HCT116 (cell line): Measurements from ENCODE around the gene SPTBN4. TPM values are rescaled to one million over a fixed set of nuclear protein-coding genes. Genes with fewer than 3 reads are reported as not detected.

ENCODE experiments used
- ATAC-seq: fragments of 200-7000 bp; cut with Tn5 transposase; 2 replicates; pipeline ENCODE4 v1.9.1; 2020; ENCODE audit warnings: mild to moderate bottlenecking, moderate library complexity
- BruUV-seq: library from RNA; stranded (reverse); fragments of 400-500 nt; replicated peaks from 2 replicates; lab custom pipeline; 2021; lab: Mats Ljungman, UMichigan
- CTCF ChIA-PET: fragments of 300-600 bp; sonication (Branson Sonifier 250); formaldehyde crosslinking; loops from one replicate; lab custom pipeline; 2021; ENCODE audit warnings: antibody characterized with exemption; lab: Charles Lee
- POLR2A ChIA-PET: fragments of 300-600, 350-600 bp; sonication (Branson Sonifier 250); formaldehyde crosslinking; loops from one replicate; lab custom pipeline; 2021; ENCODE audit warnings: antibody characterized with exemption; lab: Charles Lee
- RAD21 ChIA-PET, 2 experiments: fragments of 300-600 bp; sonication (Branson Sonifier 250); formaldehyde crosslinking; loops; one replicate each; lab custom pipeline; 2023; ENCODE audit warnings: low total read pairs in 2 of 2; ENCODE audit not compliant: uncharacterized antibody in 2 of 2, unreplicated experiment in 2 of 2, low non-redundant PET in 1 of 2; lab: Charles Lee
- DNase-seq: peaks from one replicate; pipeline ENCODE4 v3.0.0-alpha.2; 2010; ENCODE audit warnings: low read depth, low spot score
- H2AFZ ChIP-seq: fragments of 200-600 bp; shearing (Covaris generic), sonication (generic); 2 replicates; pipeline ENCODE4 v1.6.1; 2017; ENCODE audit warnings: low read depth, mixed run types, mixed read lengths, antibody characterized with exemption, low read length; ENCODE audit not compliant: poor library complexity, severe bottlenecking
- H3K27ac ChIP-seq: 2 replicates; pipeline ENCODE4 v1.5.1; 2012; ENCODE audit warnings: low read depth, low read length
- H3K27me3 ChIP-seq: fragments of 200-600 bp; sonication (generic); 2 replicates; pipeline ENCODE4 v1.6.1; 2016; ENCODE audit warnings: mixed run types, low read length, mixed read lengths; ENCODE audit not compliant: insufficient read depth
- H3K36me3 ChIP-seq, 2 experiments: fragments of 200-500 bp in 1 of 2; fragments of 200-600 bp in 1 of 2; sonication (Bioruptor generic) in 1 of 2; sonication (generic) in 1 of 2; 2 replicates each; pipeline versions ENCODE4 v1.5.1 to v1.6.1; 2014 to 2016; ENCODE audit warnings: low read length in 2 of 2, inconsistent platforms in 1 of 2, mixed read lengths in 1 of 2, mixed run types in 1 of 2; ENCODE audit not compliant: insufficient read depth in 2 of 2, control insufficient read depth in 1 of 2
- H3K4me1 ChIP-seq, 2 experiments: fragments of 200-600 bp in 1 of 2; sonication (generic) in 1 of 2; 2 replicates each; pipeline versions ENCODE4 v1.5.1 to v1.6.1; 2012 to 2017; ENCODE audit warnings: low read length in 2 of 2, inconsistent platforms in 1 of 2, mild to moderate bottlenecking in 1 of 2, mixed read lengths in 1 of 2, mixed run types in 1 of 2, moderate library complexity in 1 of 2; ENCODE audit not compliant: insufficient read depth in 2 of 2, control insufficient read depth in 1 of 2
- H3K4me2 ChIP-seq: fragments of 200-600 bp; sonication (generic); 2 replicates; pipeline ENCODE4 v1.6.1; 2017; ENCODE audit warnings: mixed run types, low read length, mixed read lengths
- H3K4me3 ChIP-seq, 2 experiments: fragments of 200-600 bp in 1 of 2; sonication (generic) in 1 of 2; replicated peaks in 1 of 2; 2 replicates each; pipeline ENCODE4 v1.5.1; 2011 to 2016; ENCODE audit warnings: low read length in 2 of 2, control low read depth in 1 of 2, low read depth in 1 of 2, mild to moderate bottlenecking in 1 of 2, mixed read lengths in 1 of 2, mixed run types in 1 of 2
- H3K79me2 ChIP-seq: fragments of 200-600 bp; sonication (generic); 2 replicates; pipeline ENCODE4 v1.6.1; 2017; ENCODE audit warnings: mild to moderate bottlenecking, mixed run types, low read length, moderate library complexity, mixed read lengths; ENCODE audit not compliant: insufficient read depth
- H3K9ac ChIP-seq: fragments of 200-600 bp; sonication (generic); 2 replicates; pipeline ENCODE4 v1.6.1; 2016; ENCODE audit warnings: low read length, mixed read lengths
- H3K9me2 ChIP-seq: fragments of 200-600 bp; sonication (generic), shearing (Covaris generic); 2 replicates; pipeline ENCODE4 v1.6.1; 2017; ENCODE audit warnings: mixed run types, mild to moderate bottlenecking, moderate library complexity; ENCODE audit not compliant: insufficient read depth
- H3K9me3 ChIP-seq, 2 experiments: fragments of 200-500 bp in 1 of 2; fragments of 200-600 bp in 1 of 2; sonication (Bioruptor generic) in 1 of 2; sonication (generic) in 1 of 2; 2 replicates each; pipeline ENCODE4 v1.6.1; 2014 to 2017; ENCODE audit warnings: low read length in 2 of 2, mixed read lengths in 2 of 2, inconsistent platforms in 1 of 2, low read depth in 1 of 2, mild to moderate bottlenecking in 1 of 2, mixed run types in 1 of 2, moderate library complexity in 1 of 2; ENCODE audit not compliant: control insufficient read depth in 1 of 2, insufficient read depth in 1 of 2
- H4K20me1 ChIP-seq: fragments of 200-600 bp; sonication (generic), shearing (Covaris generic); 2 replicates; pipeline ENCODE4 v1.6.1; 2017; ENCODE audit warnings: mixed run types, mild to moderate bottlenecking, moderate library complexity; ENCODE audit not compliant: insufficient read depth
- ELF1 ChIP-seq: IDR thresholded peaks from 2 replicates; pipeline ENCODE4 v1.6.1; 2012; ENCODE audit warnings: low read depth, borderline replicate concordance
- EZH2phosphoT487 ChIP-seq: fragments of 200-600 bp; IDR thresholded peaks from 2 replicates; pipeline ENCODE4 v1.6.1; 2018; ENCODE audit warnings: antibody characterized with exemption, borderline replicate concordance
- SRF ChIP-seq: IDR thresholded peaks from 2 replicates; pipeline ENCODE4 v1.6.1; 2012; ENCODE audit warnings: low read depth
- ZNF274 ChIP-seq: fragments of 200-500 bp; sonication (Bioruptor generic); IDR thresholded peaks from 2 replicates; pipeline ENCODE4 v1.6.1; 2014; ENCODE audit warnings: mild to moderate bottlenecking, low read depth, low read length, inconsistent platforms
- intact Hi-C: fragments of 100-400 bp; cut with micrococcal nuclease; formaldehyde crosslinking; loops from 2 replicates; pipeline ENCODE4 v1.10.0; 2022
- total RNA-seq: library from RNA; stranded (reverse); gene quantifications from one replicate; pipeline ENCODE4 v1.2.1, GENCODE V29; 2021; ENCODE audit not compliant: unreplicated experiment
- TF ChIP-seq, protein P1 (sequence below): IDR thresholded peaks from 2 replicates; pipeline ENCODE4 v1.6.1; 2012; ENCODE audit warnings: low read depth
- TF ChIP-seq, protein P2 (sequence below), 3 experiments: fragments of 200-600 bp in 1 of 3; sonication (generic) in 1 of 3; IDR thresholded peaks in 2 of 3; conservative IDR thresholded peaks in 1 of 3; 2 replicates each; pipeline ENCODE4 v1.5.1; 2012 to 2017; ENCODE audit warnings: low read depth in 2 of 3, low read length in 2 of 3, antibody characterized with exemption in 1 of 3, borderline replicate concordance in 1 of 3, control low read depth in 1 of 3, mild to moderate bottlenecking in 1 of 3, mixed read lengths in 1 of 3, mixed run types in 1 of 3, moderate library complexity in 1 of 3; ENCODE audit not compliant: insufficient read depth in 1 of 3
- TF ChIP-seq, protein P3 (sequence below): IDR thresholded peaks from 2 replicates; pipeline ENCODE4 v1.6.1; 2011; ENCODE audit warnings: mild to moderate bottlenecking, low read length, moderate library complexity; ENCODE audit not compliant: insufficient replicate concordance; ENCODE audit errors: extremely low read depth
- TF ChIP-seq, protein P4 (sequence below): IDR thresholded peaks from 2 replicates; pipeline ENCODE4 v1.6.1; 2012

SPTBN4 gene
- total RNA-seq, 1 experiment from 2014 or later = 4.6 TPM

DNA sequence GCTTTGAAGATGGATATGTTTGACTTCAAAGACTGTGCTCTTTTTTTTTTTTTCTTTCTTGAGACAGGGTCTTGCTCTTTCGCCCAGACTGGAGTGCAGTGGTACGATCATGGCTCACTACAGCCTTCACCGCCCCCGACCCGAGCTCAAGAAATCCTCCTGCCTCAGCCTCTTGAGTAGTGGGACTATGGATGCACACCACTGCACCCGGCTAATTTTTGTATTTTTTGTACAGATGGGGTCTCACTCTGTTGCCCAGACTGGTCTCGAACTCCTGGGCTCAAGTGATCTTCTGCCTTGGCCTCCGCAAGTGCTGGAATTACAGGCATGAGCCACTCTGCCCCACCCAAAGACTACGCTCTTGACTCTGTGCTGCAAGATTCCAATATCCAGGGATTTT is 50.4 kb downstream of the SPTBN4 start:
- BruUV-seq = no TSS peak
- H3K4me2 ChIP-seq = no peak overlapping the region
- no peak overlapping the region for H2AFZ ChIP-seq
- ChIA-PET POLR2A (no interaction called here), CTCF (no interaction called here), RAD21 (no interaction called here)
- DNase-seq (no peak), ATAC-seq (no peak)
- intact Hi-C loops = no loop called here
- H3K27ac ChIP-seq = no peak overlapping the region
- no peaks in the 10 kb centered on the region for H3K79me2 ChIP-seq
- no peaks in the 10 kb centered on the region for H3K9me2 ChIP-seq
- H3K9ac ChIP-seq = no peak overlapping the region
- no peaks in the 10 kb centered on the region for H3K9me3 ChIP-seq
- H3K4me3 ChIP-seq = no peak overlapping the region
- no peaks in the 10 kb centered on the region for H3K36me3 ChIP-seq
- H4K20me1 ChIP-seq = no peaks in the 10 kb centered on the region
- TF ChIP-seq, protein P1, sequence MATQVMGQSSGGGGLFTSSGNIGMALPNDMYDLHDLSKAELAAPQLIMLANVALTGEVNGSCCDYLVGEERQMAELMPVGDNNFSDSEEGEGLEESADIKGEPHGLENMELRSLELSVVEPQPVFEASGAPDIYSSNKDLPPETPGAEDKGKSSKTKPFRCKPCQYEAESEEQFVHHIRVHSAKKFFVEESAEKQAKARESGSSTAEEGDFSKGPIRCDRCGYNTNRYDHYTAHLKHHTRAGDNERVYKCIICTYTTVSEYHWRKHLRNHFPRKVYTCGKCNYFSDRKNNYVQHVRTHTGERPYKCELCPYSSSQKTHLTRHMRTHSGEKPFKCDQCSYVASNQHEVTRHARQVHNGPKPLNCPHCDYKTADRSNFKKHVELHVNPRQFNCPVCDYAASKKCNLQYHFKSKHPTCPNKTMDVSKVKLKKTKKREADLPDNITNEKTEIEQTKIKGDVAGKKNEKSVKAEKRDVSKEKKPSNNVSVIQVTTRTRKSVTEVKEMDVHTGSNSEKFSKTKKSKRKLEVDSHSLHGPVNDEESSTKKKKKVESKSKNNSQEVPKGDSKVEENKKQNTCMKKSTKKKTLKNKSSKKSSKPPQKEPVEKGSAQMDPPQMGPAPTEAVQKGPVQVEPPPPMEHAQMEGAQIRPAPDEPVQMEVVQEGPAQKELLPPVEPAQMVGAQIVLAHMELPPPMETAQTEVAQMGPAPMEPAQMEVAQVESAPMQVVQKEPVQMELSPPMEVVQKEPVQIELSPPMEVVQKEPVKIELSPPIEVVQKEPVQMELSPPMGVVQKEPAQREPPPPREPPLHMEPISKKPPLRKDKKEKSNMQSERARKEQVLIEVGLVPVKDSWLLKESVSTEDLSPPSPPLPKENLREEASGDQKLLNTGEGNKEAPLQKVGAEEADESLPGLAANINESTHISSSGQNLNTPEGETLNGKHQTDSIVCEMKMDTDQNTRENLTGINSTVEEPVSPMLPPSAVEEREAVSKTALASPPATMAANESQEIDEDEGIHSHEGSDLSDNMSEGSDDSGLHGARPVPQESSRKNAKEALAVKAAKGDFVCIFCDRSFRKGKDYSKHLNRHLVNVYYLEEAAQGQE = no peak
- no peak for TF ChIP-seq SRF
- no peak for TF ChIP-seq ZNF274
- TF ChIP-seq, protein P2, sequence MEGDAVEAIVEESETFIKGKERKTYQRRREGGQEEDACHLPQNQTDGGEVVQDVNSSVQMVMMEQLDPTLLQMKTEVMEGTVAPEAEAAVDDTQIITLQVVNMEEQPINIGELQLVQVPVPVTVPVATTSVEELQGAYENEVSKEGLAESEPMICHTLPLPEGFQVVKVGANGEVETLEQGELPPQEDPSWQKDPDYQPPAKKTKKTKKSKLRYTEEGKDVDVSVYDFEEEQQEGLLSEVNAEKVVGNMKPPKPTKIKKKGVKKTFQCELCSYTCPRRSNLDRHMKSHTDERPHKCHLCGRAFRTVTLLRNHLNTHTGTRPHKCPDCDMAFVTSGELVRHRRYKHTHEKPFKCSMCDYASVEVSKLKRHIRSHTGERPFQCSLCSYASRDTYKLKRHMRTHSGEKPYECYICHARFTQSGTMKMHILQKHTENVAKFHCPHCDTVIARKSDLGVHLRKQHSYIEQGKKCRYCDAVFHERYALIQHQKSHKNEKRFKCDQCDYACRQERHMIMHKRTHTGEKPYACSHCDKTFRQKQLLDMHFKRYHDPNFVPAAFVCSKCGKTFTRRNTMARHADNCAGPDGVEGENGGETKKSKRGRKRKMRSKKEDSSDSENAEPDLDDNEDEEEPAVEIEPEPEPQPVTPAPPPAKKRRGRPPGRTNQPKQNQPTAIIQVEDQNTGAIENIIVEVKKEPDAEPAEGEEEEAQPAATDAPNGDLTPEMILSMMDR (IDR thresholded peaks at IDR 0.05 in 2 of 3, conservative IDR thresholded peaks at IDR 0.05 in 1 of 3; ENCODE audit: borderline replicate concordance in 1 of 3, insufficient read depth in 1 of 3, low read depth in 2 of 3, low read length in 2 of 3) = no peak
- TF ChIP-seq EZH2phosphoT487 = no peak
- TF ChIP-seq, protein P3, sequence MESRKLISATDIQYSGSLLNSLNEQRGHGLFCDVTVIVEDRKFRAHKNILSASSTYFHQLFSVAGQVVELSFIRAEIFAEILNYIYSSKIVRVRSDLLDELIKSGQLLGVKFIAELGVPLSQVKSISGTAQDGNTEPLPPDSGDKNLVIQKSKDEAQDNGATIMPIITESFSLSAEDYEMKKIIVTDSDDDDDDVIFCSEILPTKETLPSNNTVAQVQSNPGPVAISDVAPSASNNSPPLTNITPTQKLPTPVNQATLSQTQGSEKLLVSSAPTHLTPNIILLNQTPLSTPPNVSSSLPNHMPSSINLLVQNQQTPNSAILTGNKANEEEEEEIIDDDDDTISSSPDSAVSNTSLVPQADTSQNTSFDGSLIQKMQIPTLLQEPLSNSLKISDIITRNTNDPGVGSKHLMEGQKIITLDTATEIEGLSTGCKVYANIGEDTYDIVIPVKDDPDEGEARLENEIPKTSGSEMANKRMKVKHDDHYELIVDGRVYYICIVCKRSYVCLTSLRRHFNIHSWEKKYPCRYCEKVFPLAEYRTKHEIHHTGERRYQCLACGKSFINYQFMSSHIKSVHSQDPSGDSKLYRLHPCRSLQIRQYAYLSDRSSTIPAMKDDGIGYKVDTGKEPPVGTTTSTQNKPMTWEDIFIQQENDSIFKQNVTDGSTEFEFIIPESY = no peak
- no peak for TF ChIP-seq ELF1
- TF ChIP-seq, protein P4, sequence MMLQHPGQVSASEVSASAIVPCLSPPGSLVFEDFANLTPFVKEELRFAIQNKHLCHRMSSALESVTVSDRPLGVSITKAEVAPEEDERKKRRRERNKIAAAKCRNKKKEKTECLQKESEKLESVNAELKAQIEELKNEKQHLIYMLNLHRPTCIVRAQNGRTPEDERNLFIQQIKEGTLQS = no peak
- H3K27me3 ChIP-seq = no peaks in the 10 kb centered on the region
- peaks cover 0 to 7% of the 10 kb centered on the region in 2 experiments; a peak in 1 of 4 replicates for H3K4me1 ChIP-seq
